ENCODE data around the gene ANKRD36.
"Not testable (repeated sequence)": the region's sequence is repeated elsewhere in the genome, so short reads cannot be mapped to it uniquely, and the experiment has no call there.

DNA sequence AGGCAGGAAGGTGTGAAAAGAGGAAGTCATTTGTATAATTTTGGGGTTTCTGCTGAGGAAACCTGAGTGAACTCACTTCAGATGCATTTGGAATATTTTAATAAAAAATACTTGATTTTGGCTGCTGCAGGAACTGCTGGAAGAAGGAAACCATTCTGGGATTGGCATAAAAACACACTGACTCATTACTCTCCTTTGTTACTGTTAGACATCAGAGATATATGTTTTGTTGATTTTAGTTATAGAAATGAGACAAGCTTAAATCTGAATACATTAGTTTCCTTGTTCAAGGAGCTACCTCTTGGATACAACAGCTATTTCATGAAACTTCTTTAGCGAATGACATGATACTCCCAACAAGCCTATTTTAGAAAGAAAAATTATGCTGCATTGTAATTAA, 84.3 kb downstream of the ANKRD36 start:
- TF ChIP-seq SMARCB1 (IDR thresholded peaks at IDR 0.05; ENCODE audit: insufficient read length, low read depth); GATAD2A (IDR thresholded peaks at IDR 0.05); EZH2 (IDR thresholded peaks at IDR 0.05; ENCODE audit: borderline replicate concordance, low read depth, low read length); ZNF253 (CRISPR knock-in tag; conservative IDR thresholded peaks at IDR 0.05); ZNF175 (CRISPR knock-in tag; IDR thresholded peaks at IDR 0.05; ENCODE audit: low read depth); POLR2A (conservative IDR thresholded peaks at IDR 0.05); JUNB (CRISPR knock-in tag; conservative IDR thresholded peaks at IDR 0.05): not testable (repeated sequence)
- TF ChIP-seq, protein P1, sequence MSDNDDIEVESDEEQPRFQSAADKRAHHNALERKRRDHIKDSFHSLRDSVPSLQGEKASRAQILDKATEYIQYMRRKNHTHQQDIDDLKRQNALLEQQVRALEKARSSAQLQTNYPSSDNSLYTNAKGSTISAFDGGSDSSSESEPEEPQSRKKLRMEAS (CRISPR knock-in tag; IDR thresholded peaks at IDR 0.05), result not testable (repeated sequence)
- TF ChIP-seq, protein P2, sequence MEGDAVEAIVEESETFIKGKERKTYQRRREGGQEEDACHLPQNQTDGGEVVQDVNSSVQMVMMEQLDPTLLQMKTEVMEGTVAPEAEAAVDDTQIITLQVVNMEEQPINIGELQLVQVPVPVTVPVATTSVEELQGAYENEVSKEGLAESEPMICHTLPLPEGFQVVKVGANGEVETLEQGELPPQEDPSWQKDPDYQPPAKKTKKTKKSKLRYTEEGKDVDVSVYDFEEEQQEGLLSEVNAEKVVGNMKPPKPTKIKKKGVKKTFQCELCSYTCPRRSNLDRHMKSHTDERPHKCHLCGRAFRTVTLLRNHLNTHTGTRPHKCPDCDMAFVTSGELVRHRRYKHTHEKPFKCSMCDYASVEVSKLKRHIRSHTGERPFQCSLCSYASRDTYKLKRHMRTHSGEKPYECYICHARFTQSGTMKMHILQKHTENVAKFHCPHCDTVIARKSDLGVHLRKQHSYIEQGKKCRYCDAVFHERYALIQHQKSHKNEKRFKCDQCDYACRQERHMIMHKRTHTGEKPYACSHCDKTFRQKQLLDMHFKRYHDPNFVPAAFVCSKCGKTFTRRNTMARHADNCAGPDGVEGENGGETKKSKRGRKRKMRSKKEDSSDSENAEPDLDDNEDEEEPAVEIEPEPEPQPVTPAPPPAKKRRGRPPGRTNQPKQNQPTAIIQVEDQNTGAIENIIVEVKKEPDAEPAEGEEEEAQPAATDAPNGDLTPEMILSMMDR (IDR thresholded peaks at IDR 0.05 in 2 of 3, conservative IDR thresholded peaks at IDR 0.05 in 1 of 3; ENCODE audit: insufficient read depth in 2 of 3, low read depth in 1 of 3, low read length in 3 of 3), result not testable (repeated sequence)

All from K562 (cell line).